Bronchial smooth muscle cell (primary cell): ENCODE data around the gene FAM177B. TPM values are rescaled to one million over a fixed set of nuclear protein-coding genes. Genes with fewer than 3 reads are reported as not detected.

Experiments used
- total RNA-seq: library from RNA; depleted of rRNA; stranded (reverse); fragments of >200 nt; gene quantifications from 2 replicates; pipeline ENCODE4 v1.2.1, GENCODE V29; 2014

Gene FAM177B
- total RNA-seq, result not detected in 2 replicates

GRCh38 chr1:222736972-222737371 is at the start of gene FAM177B:
TSS of gene FAM177B (plus strand) at chr1:222737202. CDS start at chr1:222746546, 9,344 bp downstream.

GRCh38 chr1:222712253-222713090 is 24.5 kb upstream of the FAM177B start, which contains the start of the genes AIDA and BROX:
TSS of gene AIDA (minus strand) at chr1:222712491. CDS start at chr1:222712317, 174 bp downstream.
TSS of gene BROX (plus strand) at chr1:222712564. CDS start at chr1:222715700, 3,136 bp downstream.

Other genes starting within 250 kb of the FAM177B start
- gene HHIPL2, start 189.1 kb upstream of the FAM177B start, total RNA-seq, result 0.95 and 2.1 TPM in 2 replicates
- 6.3 and 7.1 TPM in 2 replicates for gene TAF1A, start 147.3 kb upstream of the FAM177B start, total RNA-seq
- gene MIA3, start 119.1 kb upstream of the FAM177B start, total RNA-seq, result 42.1 and 42.2 TPM in 2 replicates
- 38.6 and 47.6 TPM in 2 replicates for gene AIDA, start 24.7 kb upstream of the FAM177B start, total RNA-seq
- gene BROX, start 24.6 kb upstream of the FAM177B start, total RNA-seq, result 15.9 and 29.9 TPM in 2 replicates
- gene DISP1, start 77.8 kb downstream of the FAM177B start, total RNA-seq, result 4.7 and 6.2 TPM in 2 replicates